GM18499 (cell line): ENCODE measurements around the gene UQCRHL.

Source experiments
- ATAC-seq: cut with Tn5 transposase; IDR thresholded peaks from one replicate; pipeline ENCODE4 v1.9.1; 2021; ENCODE audit warnings: moderate number of reproducible peaks; ENCODE audit not compliant: insufficient read depth, unreplicated experiment

The UQCRHL gene

GRCh38 chr1:15799004-15799867, 8.2 kb downstream of the UQCRHL start:
- ATAC-seq = no peak

- no peak for ATAC-seq
Observed at GRCh38 chr1:15797614-15798390, 9.6 kb downstream of the UQCRHL start.

GRCh38 chr1:15796086-15796462, 11.4 kb downstream of the UQCRHL start:
- no peak for ATAC-seq

- ATAC-seq = no peak
Observed at GRCh38 chr1:15788624-15789301, 18.7 kb downstream of the UQCRHL start.

GRCh38 chr1:15786581-15786980, 20.9 kb downstream of the UQCRHL start:
- ATAC-seq = no peak

GRCh38 chr1:15785683-15786082, 21.8 kb downstream of the UQCRHL start:
- ATAC-seq = no peak

GRCh38 chr1:15777909-15778707, 29.3 kb downstream of the UQCRHL start:
- ATAC-seq = no peak

- no peak for ATAC-seq
Observed at GRCh38 chr1:15775706-15776105, 31.7 kb downstream of the UQCRHL start.

GRCh38 chr1:15771836-15772515, 35.5 kb downstream of the UQCRHL start:
- no peak for ATAC-seq

GRCh38 chr1:15770313-15770962, 37.0 kb downstream of the UQCRHL start:
- ATAC-seq = no peak

GRCh38 chr1:15768388-15768787, 39.1 kb downstream of the UQCRHL start:
- no peak for ATAC-seq

GRCh38 chr1:15767941-15768340, 39.5 kb downstream of the UQCRHL start:
- ATAC-seq = no peak

GRCh38 chr1:15765495-15766194, 41.8 kb downstream of the UQCRHL start:
- no peak for ATAC-seq

GRCh38 chr1:15764890-15765289, 42.6 kb downstream of the UQCRHL start:
- ATAC-seq = no peak

GRCh38 chr1:15764269-15764764, 43.1 kb downstream of the UQCRHL start:
- no peak for ATAC-seq

GRCh38 chr1:15762546-15762945, 44.9 kb downstream of the UQCRHL start:
- no peak for ATAC-seq

GRCh38 chr1:15761366-15762128, 45.9 kb downstream of the UQCRHL start:
- ATAC-seq = no peak
